Activated CD8-positive, alpha-beta memory T cell treated with anti-CD3 and anti-CD28 coated beads, Interleukin-2, amount 50 U/mL, for 4 hours (primary cell): ENCODE results near the gene HES5.

Experiments
- DNase-seq: peaks from one replicate; pipeline ENCODE4 v3.0.0-alpha.2; 2020

The HES5 gene

DNA sequence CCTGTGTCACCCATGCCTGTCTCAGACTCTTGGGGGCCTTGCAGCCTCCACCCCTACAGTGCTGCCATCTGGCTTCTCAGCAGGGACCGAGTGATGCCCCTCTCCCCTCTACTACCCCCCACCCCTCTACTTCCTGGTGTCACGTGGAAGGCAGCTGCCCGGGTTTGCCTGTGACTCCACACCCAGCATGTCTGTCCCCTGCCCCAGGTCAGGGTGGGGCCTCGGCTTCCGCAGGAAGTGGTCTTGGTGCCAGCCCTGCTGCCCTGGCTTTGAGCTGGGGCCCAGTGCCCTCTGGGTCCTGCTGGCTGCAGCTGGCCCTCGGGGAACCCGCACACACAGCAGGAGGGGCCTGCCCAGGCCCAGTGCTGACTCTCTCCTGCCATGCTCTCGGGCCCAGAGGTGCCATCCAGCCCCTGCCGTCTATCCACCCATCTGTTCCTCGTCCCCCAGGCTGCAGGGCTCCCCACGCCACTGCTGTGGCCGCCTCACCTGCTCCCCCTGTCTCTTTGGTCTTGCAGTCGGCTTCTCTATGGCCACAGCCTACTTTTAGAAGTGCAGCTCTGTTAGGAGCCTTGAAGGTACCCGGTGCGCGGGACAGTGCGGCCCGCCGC lies 30.0 kb downstream of the HES5 start:
- DNase-seq, result no peak

- no peak for DNase-seq
These were observed 30.8 kb downstream of the HES5 start for GRCh38 chr1:2499260-2499659.

DNA sequence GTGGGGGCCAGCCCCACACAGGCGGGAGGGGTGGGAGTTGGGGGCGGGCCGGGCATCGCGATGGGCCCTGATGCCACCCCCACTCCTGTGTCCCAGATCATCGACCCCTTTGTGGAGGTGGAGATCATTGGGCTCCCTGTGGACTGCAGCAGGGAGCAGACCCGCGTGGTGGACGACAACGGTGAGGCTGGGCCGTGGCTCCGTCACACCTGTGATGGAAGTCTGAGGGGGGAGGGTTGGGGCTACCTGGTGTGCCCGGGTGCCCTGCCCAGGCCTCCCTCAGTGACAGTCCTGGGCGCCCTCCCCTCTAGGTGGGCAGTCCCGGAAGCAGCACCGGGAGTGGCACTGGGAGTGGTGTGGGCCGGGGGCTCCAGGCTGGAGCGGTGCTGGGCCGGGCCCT lies 31.4 kb downstream of the HES5 start:
- no peak for DNase-seq

DNA sequence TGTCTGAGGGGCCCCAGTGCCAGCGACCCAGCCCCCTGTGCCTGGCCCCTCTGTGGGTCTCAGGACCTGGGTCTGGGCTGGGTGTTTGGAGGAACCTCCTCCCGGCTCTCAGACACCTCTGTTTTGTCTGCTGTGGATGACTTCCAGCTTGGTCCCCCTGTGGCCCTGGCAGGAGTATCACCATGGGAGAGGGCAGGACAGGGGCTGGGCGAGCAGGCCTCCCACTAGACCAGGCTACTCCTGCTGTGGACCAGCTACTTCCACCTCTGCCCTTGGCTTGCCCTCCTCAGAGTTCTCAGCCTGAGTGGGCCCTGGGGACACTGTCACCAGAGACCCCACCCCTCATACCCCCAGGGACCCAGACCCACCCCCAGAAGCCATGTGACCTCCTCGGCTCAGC lies 32.2 kb downstream of the HES5 start:
- DNase-seq, result no peak

DNA sequence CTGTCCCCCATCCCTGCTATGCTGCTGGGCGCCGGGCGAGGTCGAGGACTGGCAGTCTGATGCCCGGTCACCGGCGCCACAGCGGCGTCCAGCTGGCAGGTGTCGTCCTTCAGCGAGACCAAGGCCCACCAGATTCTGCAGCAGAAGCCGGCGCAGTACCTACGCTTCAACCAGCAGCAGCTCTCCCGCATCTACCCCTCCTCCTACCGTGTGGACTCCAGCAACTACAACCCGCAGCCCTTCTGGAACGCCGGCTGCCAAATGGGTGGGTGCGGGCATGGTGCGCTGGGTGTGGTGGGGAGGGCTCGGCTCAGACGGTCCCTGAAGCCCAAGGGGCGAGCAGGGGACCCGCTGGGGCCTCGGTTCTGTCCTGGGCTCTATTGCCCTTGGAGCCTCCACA lies 33.3 kb downstream of the HES5 start:
- no peak for DNase-seq

GRCh38 chr1:2496087-2496622 lies 33.9 kb downstream of the HES5 start:
- no peak for DNase-seq

- DNase-seq, result no peak
These were observed 34.5 kb downstream of the HES5 start for GRCh38 chr1:2495546-2495945.

DNA sequence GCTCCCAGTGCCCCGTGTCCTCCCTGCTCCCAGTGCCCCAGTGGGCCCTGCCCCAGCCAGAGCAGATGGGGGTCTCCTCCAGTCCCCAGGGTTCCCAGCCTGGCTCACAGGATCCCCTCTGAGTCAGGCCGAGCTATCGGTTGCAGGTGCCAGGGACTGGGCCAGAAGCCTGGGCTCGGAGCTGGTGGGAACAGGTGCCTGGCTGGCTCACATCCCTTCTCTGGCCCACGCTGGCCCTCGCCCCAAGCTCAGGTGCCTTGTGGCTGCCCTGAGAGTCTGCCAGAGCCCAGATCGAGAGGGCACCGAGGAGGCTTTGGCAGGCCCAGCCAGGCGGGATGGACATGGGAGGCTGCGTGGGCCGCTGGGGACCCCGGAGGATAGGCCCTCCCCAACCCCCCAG lies 35.0 kb downstream of the HES5 start:
- DNase-seq, result no peak

DNA sequence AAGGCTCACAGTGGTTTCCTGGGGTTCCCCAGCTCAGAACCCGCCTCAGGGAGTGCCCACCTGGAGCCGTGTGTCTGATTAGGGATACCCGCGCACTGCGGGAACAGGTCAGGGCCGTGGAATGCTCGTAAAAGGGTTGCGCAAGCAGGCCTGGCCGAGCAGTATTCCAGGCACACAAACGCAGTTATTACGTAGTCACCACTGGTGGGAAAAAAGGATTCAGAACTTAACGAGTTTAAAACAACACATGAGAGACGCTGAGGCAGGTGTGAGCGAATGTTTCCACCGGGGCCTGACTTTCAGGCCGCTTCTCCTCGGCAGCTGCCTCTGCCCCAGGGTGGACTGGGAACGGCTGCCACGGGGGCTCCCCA lies 35.8 kb downstream of the HES5 start:
- no peak for DNase-seq

DNA sequence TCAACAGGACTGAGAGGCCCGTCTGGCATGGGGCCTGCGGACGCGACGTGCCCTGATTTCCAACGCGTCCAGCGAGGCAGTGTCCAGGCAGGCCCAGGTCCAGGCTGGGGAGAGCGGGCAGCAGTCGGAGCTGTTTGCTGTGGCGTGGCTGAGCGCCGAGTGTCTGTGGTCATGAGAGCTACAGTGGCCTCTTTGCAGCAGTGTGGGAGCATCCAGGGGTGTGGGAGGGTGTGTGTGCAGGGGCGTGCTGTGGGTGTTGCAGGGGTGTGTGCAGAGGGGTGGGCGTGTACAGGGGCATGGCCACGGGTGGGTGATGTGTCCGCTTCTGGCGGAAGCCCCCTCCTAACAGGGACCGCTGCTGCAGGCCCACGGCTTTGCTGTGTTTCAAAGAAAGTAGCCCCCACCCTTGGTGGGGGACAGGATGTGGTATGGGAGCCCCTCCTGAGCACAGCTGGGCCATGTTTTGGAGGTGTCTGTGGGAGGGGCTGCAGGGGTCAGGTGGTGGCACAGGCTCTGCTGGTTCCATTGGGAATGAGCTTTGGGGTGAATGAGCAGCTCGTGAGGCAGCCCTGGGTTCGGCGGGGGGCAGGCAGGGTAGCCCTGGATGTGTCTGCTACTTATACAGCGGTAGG lies 36.3 kb downstream of the HES5 start:
- no peak for DNase-seq

GRCh38 chr1:2493218-2493617 lies 36.8 kb downstream of the HES5 start:
- no peak for DNase-seq

- no peak for DNase-seq
These were observed 38.0 kb downstream of the HES5 start for GRCh38 chr1:2492091-2492490.

- no peak for DNase-seq
These were observed 40.4 kb downstream of the HES5 start for GRCh38 chr1:2489615-2490014.

DNA sequence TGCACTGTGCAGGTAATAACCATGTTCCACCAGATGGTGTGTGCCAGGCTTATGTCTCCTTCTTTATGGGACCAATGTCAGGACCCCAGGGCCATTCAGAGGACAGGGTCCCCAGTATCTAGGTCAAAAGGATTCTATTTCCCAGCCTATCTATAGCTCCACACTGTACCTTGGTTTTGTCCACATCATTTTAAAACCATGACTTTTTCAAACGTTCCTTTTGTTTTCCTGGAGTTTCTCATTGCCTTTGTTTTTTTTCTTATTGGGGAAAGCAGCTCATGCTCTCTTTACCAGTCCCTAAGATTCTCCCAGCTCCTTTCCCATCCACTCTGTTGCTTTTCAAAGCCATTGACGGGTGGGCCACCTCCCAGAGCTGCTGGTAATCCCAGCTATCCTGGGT lies 41.4 kb downstream of the HES5 start:
- DNase-seq, result no peak

- no peak for DNase-seq
These were observed 43.5 kb downstream of the HES5 start for GRCh38 chr1:2486558-2486957.

DNA sequence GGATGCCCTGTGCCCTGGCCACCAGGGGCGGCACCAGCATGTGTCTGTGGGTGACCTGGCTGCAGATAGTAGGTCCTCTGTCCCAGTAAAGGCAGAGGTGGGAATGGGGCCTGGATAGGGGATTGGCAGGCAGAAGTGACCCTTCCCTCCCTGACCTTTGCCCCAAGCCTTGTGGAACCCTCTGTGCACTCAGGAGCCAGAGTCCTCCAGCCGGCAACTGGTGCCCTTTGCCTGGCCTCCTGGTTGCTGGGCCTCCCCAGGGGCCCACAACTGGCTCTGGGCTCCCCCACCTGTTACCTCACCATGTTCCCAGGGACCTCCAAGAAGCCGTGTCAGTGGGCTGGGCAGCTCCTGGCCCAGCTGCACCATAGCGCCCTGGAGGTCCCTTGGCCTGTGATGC lies 44.0 kb downstream of the HES5 start:
- DNase-seq, result no peak

- DNase-seq, result no peak
These were observed 46.1 kb downstream of the HES5 start for GRCh38 chr1:2483970-2484369.

DNA sequence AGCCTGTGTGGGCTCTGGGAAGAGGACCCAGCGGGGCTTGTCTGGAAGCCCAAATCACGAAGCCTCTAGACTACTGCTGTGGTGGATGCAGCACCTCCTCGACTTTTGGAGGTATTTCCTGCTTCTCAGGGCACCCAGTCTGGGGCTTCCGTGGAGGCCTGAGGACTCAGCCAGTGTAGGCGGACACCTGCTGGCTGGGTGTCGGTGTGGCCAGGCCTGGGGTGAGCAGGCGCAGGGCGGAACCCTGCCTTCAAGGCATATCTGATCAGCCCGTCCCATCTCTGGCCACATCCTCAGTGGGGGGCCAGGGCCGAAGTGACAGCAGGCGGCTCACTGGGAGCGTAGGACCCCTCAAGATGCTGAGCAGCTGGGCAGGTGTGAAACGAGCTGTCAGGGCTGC lies 47.0 kb downstream of the HES5 start:
- no peak for DNase-seq

DNA sequence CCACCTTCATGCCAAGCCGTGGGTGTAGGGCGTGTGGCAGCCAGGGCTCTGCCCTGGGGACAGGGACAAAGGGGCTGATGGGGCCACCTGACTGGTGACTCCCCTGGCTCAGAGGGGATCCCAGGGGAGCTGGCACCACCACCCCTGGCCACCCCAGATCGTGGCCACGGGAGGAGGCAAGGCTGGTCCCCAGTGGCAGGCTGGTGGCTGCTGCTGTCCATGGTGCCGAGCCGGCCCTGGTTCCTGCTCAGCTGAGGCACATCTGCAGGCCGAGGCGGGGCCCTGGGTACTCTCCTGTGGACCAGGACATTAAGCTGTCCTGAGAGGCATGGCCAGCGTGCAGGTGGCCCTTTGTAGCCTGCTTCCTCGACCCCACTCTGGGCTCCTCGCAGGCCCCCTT lies 47.5 kb downstream of the HES5 start:
- DNase-seq, result no peak

- DNase-seq, result no peak
These were observed 48.2 kb downstream of the HES5 start for GRCh38 chr1:2481885-2482284.

GRCh38 chr1:2480986-2481364 lies 49.1 kb downstream of the HES5 start:
- no peak for DNase-seq

DNA sequence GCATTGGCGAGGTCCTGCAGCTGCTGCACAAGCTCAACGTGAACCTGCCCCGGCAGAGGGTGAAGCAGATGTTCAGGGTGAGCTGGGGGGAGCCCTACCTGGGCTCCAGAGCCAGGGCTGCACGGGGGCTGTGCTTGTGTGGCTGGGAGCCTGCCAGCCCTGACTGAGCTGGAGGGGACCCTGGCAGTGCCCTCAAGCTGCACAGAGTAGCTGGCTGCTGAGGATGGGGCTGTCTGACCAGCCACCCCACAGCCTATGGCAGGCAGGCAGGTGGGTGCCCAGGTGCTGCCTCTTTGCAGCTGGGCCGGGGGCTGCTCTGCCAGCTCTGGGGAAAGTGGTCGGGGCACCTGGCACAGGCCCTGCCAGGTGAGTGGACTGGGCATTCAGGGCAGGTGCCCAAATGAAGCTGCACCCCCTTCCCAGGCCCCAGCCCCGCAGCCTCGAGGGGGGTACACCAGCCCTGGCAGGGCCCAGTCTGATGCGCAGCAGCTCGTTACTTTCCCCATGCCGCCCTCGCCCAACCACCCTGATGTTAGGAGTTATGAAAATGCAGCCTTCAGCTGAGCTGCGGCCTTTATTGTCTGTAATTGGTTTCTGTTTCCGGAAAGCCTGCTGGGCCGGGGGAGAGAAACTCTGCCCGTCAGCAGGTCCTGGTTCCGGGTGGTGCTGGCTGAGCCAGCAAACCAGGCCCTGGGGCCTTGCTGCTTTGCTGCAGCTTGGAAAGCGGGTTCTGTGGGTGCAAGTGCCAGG lies 49.7 kb downstream of the HES5 start:
- no peak for DNase-seq

DNA sequence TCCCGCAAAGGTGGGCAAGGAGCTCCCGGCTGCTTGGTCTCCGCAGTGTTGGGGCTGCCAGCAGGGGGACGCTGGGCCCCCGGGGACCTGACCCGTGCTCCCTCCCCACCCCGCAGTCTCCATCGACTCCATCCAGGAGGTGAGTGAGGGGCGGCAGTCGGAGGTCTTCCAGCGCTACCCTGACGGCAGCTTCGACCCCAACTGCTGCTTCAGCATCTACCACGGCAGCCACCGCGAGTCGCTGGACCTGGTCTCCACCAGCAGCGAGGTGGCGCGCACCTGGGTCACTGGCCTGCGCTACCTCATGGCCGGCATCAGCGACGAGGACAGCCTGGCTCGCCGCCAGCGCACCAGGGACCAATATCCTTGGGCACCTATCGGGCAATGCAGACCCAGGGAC lies 50.4 kb downstream of the HES5 start:
- no peak for DNase-seq

GRCh38 chr1:2479186-2479585 lies 50.9 kb downstream of the HES5 start:
- no peak for DNase-seq
